Muscle layer of colon (tissue), 2 donors: ENCODE data around the gene STAT4.

Experiments
- H3K27ac ChIP-seq: one replicate; pipeline ENCODE4 v1.7.0; 2013; ENCODE audit warnings: low read depth, mild to moderate bottlenecking, low read length, moderate library complexity
- H3K27me3 ChIP-seq, 2 donors: one replicate each; pipeline ENCODE4 v1.7.0; 2013; ENCODE audit warnings: low read length in 2 of 2, mild to moderate bottlenecking in 2 of 2; ENCODE audit not compliant: insufficient read depth in 2 of 2, control insufficient read depth in 1 of 2
- H3K36me3 ChIP-seq: one replicate; pipeline ENCODE4 v1.7.0; 2013; ENCODE audit warnings: mild to moderate bottlenecking, low read length; ENCODE audit not compliant: insufficient read depth
- H3K4me1 ChIP-seq: one replicate; pipeline ENCODE4 v1.7.0; 2013; ENCODE audit warnings: mild to moderate bottlenecking, low read length; ENCODE audit not compliant: insufficient read depth
- H3K4me3 ChIP-seq, 2 donors: one replicate each; pipeline ENCODE4 v1.7.0; 2013; ENCODE audit warnings: low read length in 2 of 2, low read depth in 1 of 2, mild to moderate bottlenecking in 1 of 2, moderate library complexity in 1 of 2
- H3K9ac ChIP-seq: one replicate; pipeline ENCODE4 v1.7.0; 2013; ENCODE audit warnings: low read length
- H3K9me3 ChIP-seq: one replicate; pipeline ENCODE4 v1.7.0; 2013; ENCODE audit warnings: mild to moderate bottlenecking, low read length
- donor health status: abdominal sarcoma.
- donor health status: Adenocarcinoma of cecum.

Gene STAT4

GRCh38 chr2:191171708-191172355, 21.0 kb upstream of the STAT4 start:
- no peak overlapping the region for H3K9ac ChIP-seq
- no peaks in the 10 kb centered on the region for H3K9me3 ChIP-seq
- no peaks in the 10 kb centered on the region for H3K4me1 ChIP-seq
- H3K27me3 ChIP-seq: no peaks in the 10 kb centered on the region
- H3K4me3 ChIP-seq: no peak overlapping the region
- H3K27ac ChIP-seq: no peak overlapping the region
- no peaks in the 10 kb centered on the region for H3K36me3 ChIP-seq

GRCh38 chr2:191171286-191171685, 20.5 kb upstream of the STAT4 start:
- no peak overlapping the region for H3K9ac ChIP-seq
- H3K9me3 ChIP-seq: no peaks in the 10 kb centered on the region
- no peaks in the 10 kb centered on the region for H3K4me1 ChIP-seq
- H3K4me3 ChIP-seq: no peak overlapping the region
- no peaks in the 10 kb centered on the region for H3K27me3 ChIP-seq
- H3K27ac ChIP-seq: no peak overlapping the region
- no peaks in the 10 kb centered on the region for H3K36me3 ChIP-seq

- H3K27ac ChIP-seq: no peak overlapping the region
- no peak overlapping the region for H3K4me3 ChIP-seq
- H3K36me3 ChIP-seq: no peaks in the 10 kb centered on the region
- H3K4me1 ChIP-seq: no peaks in the 10 kb centered on the region
- no peak overlapping the region for H3K9ac ChIP-seq
- H3K9me3 ChIP-seq: no peaks in the 10 kb centered on the region
- H3K27me3 ChIP-seq: no peaks in the 10 kb centered on the region
These were observed 20.0 kb upstream of the STAT4 start for GRCh38 chr2:191170773-191171172.

- H3K4me1 ChIP-seq: no peaks in the 10 kb centered on the region
- no peak overlapping the region for H3K9ac ChIP-seq
- H3K4me3 ChIP-seq: no peak overlapping the region
- no peaks in the 10 kb centered on the region for H3K27me3 ChIP-seq
- H3K27ac ChIP-seq: no peak overlapping the region
- H3K9me3 ChIP-seq: no peaks in the 10 kb centered on the region
- H3K36me3 ChIP-seq: no peaks in the 10 kb centered on the region
These were observed 19.5 kb upstream of the STAT4 start for GRCh38 chr2:191170301-191170636.

- no peak overlapping the region for H3K27ac ChIP-seq
- H3K4me1 ChIP-seq: no peaks in the 10 kb centered on the region
- no peak overlapping the region for H3K9ac ChIP-seq
- H3K36me3 ChIP-seq: no peaks in the 10 kb centered on the region
- no peaks in the 10 kb centered on the region for H3K27me3 ChIP-seq
- no peak overlapping the region for H3K4me3 ChIP-seq
- no peaks in the 10 kb centered on the region for H3K9me3 ChIP-seq
These were observed 18.9 kb upstream of the STAT4 start for GRCh38 chr2:191169456-191170300.

- H3K4me3 ChIP-seq: no peak overlapping the region
- H3K36me3 ChIP-seq: no peaks in the 10 kb centered on the region
- no peak overlapping the region for H3K9ac ChIP-seq
- H3K27ac ChIP-seq: no peak overlapping the region
- no peaks in the 10 kb centered on the region for H3K4me1 ChIP-seq
- no peaks in the 10 kb centered on the region for H3K9me3 ChIP-seq
- no peaks in the 10 kb centered on the region for H3K27me3 ChIP-seq
These were observed 17.0 kb upstream of the STAT4 start for GRCh38 chr2:191167766-191168165.

- no peaks in the 10 kb centered on the region for H3K27me3 ChIP-seq
These were observed 16.1 kb upstream of the STAT4 start for GRCh38 chr2:191166756-191167445.

GRCh38 chr2:191166111-191166755, 15.4 kb upstream of the STAT4 start:
- H3K36me3 ChIP-seq: no peaks in the 10 kb centered on the region
- H3K27ac ChIP-seq: no peak overlapping the region
- H3K9me3 ChIP-seq: no peaks in the 10 kb centered on the region
- H3K27me3 ChIP-seq: no peaks in the 10 kb centered on the region
- H3K4me3 ChIP-seq: no peak overlapping the region
- H3K9ac ChIP-seq: no peak overlapping the region
- no peaks in the 10 kb centered on the region for H3K4me1 ChIP-seq

More at GRCh38 chr2:191166756-191167445, 16.1 kb upstream of the STAT4 start:
- Histone ChIP-seq H3K27ac (no peak overlapping the region), H3K36me3 (no peaks in the 10 kb centered on the region), H3K9me3 (no peaks in the 10 kb centered on the region), H3K4me1 (no peaks in the 10 kb centered on the region), H3K4me3 (no peak overlapping the region), H3K9ac (no peak overlapping the region)

GRCh38 chr2:191165176-191165643, 14.4 kb upstream of the STAT4 start:
- H3K9me3 ChIP-seq: no peaks in the 10 kb centered on the region
- H3K27me3 ChIP-seq: no peaks in the 10 kb centered on the region
- no peaks in the 10 kb centered on the region for H3K4me1 ChIP-seq
- H3K9ac ChIP-seq: no peak overlapping the region
- no peak overlapping the region for H3K4me3 ChIP-seq
- H3K27ac ChIP-seq: no peak overlapping the region
- H3K36me3 ChIP-seq: no peaks in the 10 kb centered on the region

- H3K27ac ChIP-seq: no peak overlapping the region
- H3K27me3 ChIP-seq: no peaks in the 10 kb centered on the region
- H3K4me3 ChIP-seq: no peak overlapping the region
- no peak overlapping the region for H3K9ac ChIP-seq
- no peaks in the 10 kb centered on the region for H3K9me3 ChIP-seq
- no peaks in the 10 kb centered on the region for H3K36me3 ChIP-seq
- H3K4me1 ChIP-seq: no peaks in the 10 kb centered on the region
These were observed 8.0 kb upstream of the STAT4 start for GRCh38 chr2:191158747-191159146.

GRCh38 chr2:191158193-191158592, 7.4 kb upstream of the STAT4 start:
- no peaks in the 10 kb centered on the region for H3K4me1 ChIP-seq
- H3K27ac ChIP-seq: no peak overlapping the region
- H3K9me3 ChIP-seq: no peaks in the 10 kb centered on the region
- H3K4me3 ChIP-seq: no peak overlapping the region
- no peaks in the 10 kb centered on the region for H3K27me3 ChIP-seq
- no peak overlapping the region for H3K9ac ChIP-seq
- no peaks in the 10 kb centered on the region for H3K36me3 ChIP-seq
